ENCODE data around the gene RCAN2.

The RCAN2 gene

DNA sequence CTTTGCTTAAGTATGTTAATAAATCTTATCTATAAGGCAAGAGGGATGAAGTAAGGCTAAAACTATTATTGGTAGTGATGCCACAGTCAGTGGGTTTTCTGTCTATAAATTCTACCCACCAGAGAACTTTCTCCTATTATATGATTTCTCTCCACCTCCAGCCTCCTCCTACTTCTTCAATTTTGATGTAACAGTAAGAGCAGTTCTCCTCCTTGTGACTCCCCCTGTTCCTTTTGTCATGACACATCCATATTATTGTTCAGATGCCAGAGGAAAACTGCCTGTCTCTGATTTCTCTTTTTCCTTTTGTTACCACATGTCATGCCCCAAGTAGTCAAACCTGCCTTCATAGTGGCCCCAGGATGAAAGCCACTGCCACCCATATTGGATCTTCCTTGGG, 9.1 kb upstream of the RCAN2 start:
- no peak for DNase-seq (ENCODE audit: low read depth, low spot score)
- no peak overlapping the region for H3K27ac ChIP-seq

- no peak for DNase-seq (ENCODE audit: low read depth, low spot score)
- no peak overlapping the region for H3K27ac ChIP-seq
Measured at GRCh38 chr6:46491628-46492547, 639 bp upstream of the RCAN2 start.

DNA sequence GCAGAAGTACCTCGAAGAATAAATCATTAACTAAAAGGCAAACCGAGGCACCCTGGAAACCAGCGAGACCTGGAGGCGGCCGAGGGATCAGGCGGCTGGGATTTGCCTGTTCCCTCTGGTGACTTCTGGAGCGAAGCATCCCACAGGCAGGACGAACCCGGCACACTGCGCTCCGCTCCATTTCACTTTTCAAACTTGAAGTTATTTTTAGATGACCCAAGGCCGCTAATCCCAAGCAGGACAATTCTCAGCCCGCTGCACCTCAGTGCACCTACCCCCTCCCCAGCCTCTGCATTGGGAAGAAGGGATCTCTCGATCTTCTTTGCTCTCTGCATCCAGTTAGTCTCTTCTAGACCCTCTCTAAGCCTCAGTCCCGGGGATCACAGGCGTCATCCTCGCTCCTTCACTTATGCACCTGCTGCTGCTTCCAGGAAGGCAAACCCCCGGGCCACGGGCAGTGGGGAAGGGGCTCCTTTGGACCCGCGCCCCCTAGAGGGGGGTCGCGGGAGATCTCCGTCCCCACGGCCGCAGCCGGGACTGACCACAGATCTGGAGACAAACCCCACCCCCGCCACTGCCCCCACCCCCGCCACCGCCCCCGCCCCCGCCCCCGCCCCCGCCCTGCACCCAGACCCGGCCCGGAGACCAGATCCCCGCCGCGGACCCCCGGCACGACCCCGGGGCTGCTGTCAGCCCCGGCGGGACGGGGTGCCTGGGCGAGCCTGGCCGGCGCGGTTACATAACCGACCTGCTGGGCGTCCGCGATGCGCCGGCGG, 636 bp downstream of the RCAN2 start:
- no peak for DNase-seq (ENCODE audit: low read depth, low spot score)
- H3K27ac ChIP-seq: no peak overlapping the region

DNA sequence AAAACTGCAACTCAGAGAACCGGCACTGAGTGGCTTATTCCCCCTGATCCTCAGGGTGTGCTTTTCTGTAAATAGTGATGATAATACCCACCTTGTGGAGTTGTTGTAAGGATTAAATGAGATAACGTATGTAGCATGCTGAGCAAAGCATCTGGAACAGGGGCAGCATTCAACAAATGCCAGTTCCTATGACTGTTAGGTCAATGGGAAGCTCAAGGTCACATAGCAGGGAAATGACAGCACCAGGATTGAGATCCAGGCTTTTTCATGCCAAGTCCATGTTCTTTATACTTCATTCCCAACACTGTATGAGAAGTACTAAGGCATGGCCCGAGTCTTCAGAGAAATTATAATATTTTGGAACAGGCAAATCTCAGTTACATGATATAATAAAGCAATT, 5.1 kb downstream of the RCAN2 start:
- no peak for DNase-seq (ENCODE audit: low read depth, low spot score)

GRCh38 chr6:46484081-46484820, 7.0 kb downstream of the RCAN2 start:
- DNase-seq (ENCODE audit: low read depth, low spot score): no peak

More for the DNA sequence above, 5.1 kb downstream of the RCAN2 start:
- H3K27ac ChIP-seq: no peak overlapping the region

DNA sequence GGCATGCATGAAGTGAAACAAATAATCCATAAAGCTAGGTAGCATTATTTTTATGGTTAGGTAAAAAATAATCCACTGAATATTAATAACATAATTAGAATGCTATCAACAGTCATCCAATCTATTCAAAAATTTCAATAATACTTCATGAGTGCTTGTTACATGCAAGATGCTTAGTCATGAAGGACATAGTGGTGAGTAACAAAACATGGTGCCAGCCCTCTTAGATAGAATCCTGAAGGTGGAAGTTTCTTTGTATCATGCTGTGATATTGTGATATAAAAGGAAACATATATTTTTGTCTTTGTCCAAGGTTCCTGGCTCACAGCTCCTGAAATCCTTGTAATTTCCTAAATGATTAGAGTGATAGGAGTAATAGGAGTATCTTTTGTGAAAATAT, 14.9 kb downstream of the RCAN2 start:
- DNase-seq (ENCODE audit: low read depth, low spot score): no peak
- no peak overlapping the region for H3K27ac ChIP-seq

More at GRCh38 chr6:46484081-46484820, 7.0 kb downstream of the RCAN2 start:
- H3K27ac ChIP-seq: no peak overlapping the region

DNA sequence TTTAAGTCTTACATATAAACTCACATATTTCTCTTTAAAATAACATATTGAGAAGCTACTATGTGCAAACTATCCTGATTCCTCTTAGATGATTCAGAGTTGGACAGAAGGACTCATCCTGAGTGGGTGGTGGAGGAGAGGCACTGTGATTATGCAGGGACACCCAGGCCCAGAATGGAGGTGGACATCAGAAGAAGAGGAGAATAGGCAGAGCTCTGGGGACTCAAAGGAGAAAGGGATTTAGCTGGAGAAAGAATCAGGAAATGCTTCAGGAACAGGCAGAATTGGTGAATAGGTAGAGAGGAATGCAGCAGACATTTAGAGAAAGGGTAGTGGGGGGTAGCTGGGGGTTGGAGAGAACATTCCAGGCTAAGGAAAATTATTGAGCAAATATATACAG, 17.4 kb downstream of the RCAN2 start:
- no peak overlapping the region for H3K27ac ChIP-seq
- no peak for DNase-seq (ENCODE audit: low read depth, low spot score)

- H3K27ac ChIP-seq: no peak overlapping the region
- no peak for DNase-seq (ENCODE audit: low read depth, low spot score)
Measured at GRCh38 chr6:46472243-46472642, 19.0 kb downstream of the RCAN2 start.

GRCh38 chr6:46469021-46469420, 22.2 kb downstream of the RCAN2 start:
- H3K27ac ChIP-seq: no peak overlapping the region
- DNase-seq (ENCODE audit: low read depth, low spot score): no peak

GRCh38 chr6:46468403-46469010, 22.7 kb downstream of the RCAN2 start:
- no peak for DNase-seq (ENCODE audit: low read depth, low spot score)
- H3K27ac ChIP-seq: no peak overlapping the region

DNA sequence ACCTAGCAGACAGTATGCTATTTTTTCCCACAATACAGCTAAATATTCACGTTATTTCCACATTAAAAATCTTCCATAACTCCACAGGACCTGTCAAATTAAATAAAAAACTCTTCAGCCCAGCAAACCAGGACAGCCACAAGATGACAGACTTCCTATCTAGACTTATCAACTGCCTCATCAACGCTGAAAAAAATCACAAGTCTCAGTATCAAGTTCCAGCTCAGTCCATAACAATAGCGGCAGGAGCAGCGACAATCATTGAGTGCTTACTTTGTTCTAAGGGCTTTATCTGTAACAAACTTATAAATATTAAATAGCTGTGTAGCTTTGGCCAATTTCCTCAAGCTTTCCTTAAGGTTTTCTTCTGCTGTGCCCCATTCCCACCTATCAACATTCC, 24.7 kb downstream of the RCAN2 start:
- DNase-seq (ENCODE audit: low read depth, low spot score): no peak
- H3K27ac ChIP-seq: no peak overlapping the region

DNA sequence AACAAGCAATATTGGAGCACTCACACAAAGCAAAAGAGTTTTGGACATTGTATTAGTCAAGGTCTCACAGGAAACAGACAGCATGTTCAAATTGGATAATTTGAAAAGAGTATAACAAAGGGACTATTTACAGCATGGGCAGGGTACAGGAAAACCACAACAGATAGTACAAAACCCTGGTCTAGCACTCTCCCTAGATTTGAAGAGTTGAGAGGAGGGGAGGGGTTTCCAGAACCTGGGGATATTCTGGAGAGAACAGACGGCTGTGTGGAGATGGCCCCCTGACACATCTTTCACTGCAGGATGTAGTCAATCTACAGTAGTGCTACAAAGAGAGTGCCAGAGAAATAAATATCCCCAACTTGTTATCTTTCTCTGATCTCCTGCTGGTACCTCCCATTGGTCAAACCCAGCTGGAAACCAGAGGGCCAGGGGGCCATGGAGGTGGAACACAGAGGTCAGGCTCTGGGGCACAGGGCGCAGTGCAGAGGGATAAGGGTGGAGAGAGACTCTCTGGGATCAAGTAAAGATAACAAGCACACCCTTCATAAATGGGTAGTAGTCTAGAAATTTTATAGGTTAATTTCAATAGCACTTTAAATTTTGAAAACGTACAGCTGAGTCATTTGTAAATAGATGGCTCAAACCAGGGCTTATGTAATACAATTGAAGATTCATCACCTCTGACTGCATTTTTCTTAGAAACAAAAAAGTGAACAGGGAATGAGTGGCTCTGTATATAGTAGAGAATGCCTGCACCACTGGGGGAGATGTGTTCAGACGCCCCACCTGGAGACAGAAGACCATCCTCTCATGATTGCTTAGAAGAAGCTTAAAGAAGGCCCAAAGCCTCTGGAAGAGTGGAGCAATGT, 25.7 kb downstream of the RCAN2 start:
- DNase-seq (ENCODE audit: low read depth, low spot score): no peak
- no peak overlapping the region for H3K27ac ChIP-seq

DNA sequence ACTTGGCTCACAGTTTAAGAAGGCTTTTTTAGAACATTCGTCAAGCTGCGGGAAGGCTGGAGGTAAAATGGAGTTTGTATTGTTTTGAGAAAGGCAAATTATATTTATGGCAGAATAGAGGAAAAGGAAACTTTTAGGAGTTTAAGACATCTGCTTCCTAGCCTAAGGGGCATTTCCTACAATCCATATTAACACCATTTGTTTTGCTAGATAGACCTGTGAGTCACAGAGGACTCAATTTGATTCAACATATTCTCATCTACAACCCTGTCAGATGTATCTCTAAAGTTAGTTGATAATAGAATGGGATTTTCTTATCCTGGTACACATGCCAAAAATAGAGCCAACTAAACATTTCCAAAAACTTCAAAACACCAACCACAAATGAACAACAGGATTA, 35.0 kb downstream of the RCAN2 start:
- no peak for DNase-seq (ENCODE audit: low read depth, low spot score)
- no peak overlapping the region for H3K27ac ChIP-seq

DNA sequence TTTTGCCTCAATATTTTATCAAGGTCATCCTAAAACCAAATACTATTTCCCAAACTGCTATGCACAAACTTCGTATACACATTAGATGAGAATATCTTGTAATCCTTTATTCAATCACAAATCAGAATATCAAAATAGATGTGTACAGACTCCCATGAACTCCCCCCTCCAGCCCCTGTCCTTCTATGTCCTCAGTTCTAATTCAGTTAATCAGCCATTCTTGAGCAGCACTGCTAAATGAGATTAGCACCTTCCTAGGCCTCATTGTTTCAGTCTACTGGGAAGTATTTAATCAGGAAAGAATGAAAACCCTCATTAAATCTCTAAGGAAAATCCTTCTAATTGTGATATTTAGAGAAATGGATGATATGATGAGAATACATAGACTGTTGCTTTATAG, 36.6 kb downstream of the RCAN2 start:
- H3K27ac ChIP-seq: no peak overlapping the region
- DNase-seq (ENCODE audit: low read depth, low spot score): no peak

GRCh38 chr6:46453741-46454316, 37.4 kb downstream of the RCAN2 start:
- no peak for DNase-seq (ENCODE audit: low read depth, low spot score)
- H3K27ac ChIP-seq: no peak overlapping the region

DNA sequence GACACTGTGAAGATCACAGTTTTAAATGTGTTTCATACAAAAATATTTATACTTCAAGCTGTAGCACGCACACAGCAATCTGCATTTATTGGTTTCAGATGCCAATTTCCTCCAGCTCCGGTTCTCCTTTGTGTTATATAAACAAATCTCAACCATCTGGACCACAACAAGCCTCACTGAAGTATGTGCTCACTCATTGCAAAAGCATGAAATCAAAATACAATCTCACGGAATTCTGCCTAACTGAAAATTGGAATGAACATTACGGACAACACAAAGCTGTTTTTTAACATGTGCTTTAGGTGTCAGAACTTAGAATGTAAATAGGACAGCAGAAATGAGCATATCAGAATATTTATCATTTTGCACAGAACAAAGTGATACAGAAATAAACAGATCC, 38.0 kb downstream of the RCAN2 start:
- no peak for DNase-seq (ENCODE audit: low read depth, low spot score)

GRCh38 chr6:46452312-46452917, 38.8 kb downstream of the RCAN2 start:
- DNase-seq (ENCODE audit: low read depth, low spot score): no peak
- H3K27ac ChIP-seq: no peak overlapping the region

More for the DNA sequence above, 38.0 kb downstream of the RCAN2 start:
- H3K27ac ChIP-seq: no peak overlapping the region

DNA sequence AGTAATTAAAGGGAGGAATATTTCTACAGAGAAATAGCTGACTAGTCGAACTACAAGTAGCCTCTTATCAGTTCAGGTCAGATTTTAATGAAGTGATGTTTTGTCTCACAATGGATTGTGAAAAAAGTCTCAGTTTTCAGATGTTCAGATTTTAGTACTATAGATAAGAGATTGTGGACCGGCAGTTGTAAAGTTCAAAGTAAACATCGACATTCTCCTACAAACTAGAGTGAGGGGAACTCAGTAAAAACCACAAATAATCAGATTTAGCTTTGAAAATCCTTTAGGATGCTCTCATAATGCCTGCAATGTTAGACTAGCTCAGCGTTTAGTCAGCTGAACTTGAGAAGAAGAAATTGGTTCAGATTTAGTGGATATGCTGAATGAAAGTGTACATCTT, 39.9 kb downstream of the RCAN2 start:
- DNase-seq (ENCODE audit: low read depth, low spot score): no peak
- H3K27ac ChIP-seq: no peak overlapping the region

Data from epithelial cell of prostate (primary cell).